Body of pancreas (tissue), 4 donors: ENCODE results near the gene POLD2.

Experiments used
- POLR2A ChIP-seq, 3 donors: fragments of 450-650 bp; IDR thresholded peaks; one replicate each; pipeline ENCODE4 v1.6.1; 2016; ENCODE audit warnings: antibody characterized with exemption in 3 of 3, mild to moderate bottlenecking in 2 of 3
- TF ChIP-seq, protein P1 (sequence below), 7 experiments: fragments of 450-650 bp in 4 of 7; fragments of 200-600 bp in 3 of 7; sonication (generic) in 3 of 7; IDR thresholded peaks; one replicate each; pipeline ENCODE4 v1.5.1; 2016 to 2019; ENCODE audit warnings: antibody characterized with exemption in 7 of 7

DNA sequence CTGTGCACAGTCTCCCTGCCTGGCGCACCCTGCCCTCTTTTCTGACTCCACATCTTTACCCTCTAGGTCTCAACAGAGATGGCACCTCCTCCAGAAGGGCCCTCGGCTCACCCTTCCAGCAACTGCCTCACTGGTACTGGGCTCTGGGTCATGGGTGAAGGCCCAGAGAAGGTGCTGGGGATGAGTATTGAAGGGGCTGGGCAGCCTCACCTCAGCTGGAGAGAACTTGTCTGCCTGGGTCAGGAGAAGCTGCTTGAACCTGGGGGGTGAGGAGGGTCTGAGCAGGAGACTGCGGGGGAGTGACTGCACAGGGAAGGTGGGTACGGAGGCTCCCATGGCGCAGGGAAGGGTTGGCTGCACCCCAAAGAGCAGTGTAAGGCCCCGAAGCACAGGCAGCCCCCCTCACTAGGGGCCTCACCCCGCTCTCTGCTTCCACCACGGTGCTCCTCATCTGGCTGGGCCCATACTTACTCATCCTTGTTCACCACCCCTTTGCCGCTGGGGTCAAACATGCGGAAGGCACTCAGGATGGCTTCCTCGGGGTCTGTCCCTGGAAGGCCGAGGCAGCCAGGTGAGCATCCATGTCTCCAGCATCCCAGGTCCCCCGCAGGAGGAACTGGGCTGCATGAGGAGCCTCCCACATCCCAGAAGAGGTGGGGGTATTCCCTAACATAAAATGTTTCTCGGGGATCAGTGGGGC lies 16.1 kb upstream of the POLD2 start:
- TF ChIP-seq, protein P1, sequence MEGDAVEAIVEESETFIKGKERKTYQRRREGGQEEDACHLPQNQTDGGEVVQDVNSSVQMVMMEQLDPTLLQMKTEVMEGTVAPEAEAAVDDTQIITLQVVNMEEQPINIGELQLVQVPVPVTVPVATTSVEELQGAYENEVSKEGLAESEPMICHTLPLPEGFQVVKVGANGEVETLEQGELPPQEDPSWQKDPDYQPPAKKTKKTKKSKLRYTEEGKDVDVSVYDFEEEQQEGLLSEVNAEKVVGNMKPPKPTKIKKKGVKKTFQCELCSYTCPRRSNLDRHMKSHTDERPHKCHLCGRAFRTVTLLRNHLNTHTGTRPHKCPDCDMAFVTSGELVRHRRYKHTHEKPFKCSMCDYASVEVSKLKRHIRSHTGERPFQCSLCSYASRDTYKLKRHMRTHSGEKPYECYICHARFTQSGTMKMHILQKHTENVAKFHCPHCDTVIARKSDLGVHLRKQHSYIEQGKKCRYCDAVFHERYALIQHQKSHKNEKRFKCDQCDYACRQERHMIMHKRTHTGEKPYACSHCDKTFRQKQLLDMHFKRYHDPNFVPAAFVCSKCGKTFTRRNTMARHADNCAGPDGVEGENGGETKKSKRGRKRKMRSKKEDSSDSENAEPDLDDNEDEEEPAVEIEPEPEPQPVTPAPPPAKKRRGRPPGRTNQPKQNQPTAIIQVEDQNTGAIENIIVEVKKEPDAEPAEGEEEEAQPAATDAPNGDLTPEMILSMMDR (IDR thresholded peaks at IDR 0.05) = no peak
- TF ChIP-seq POLR2A (IDR thresholded peaks at IDR 0.05) = no peak
